ENCODE data around the gene PPM1N. TPM values are rescaled to one million over a fixed set of nuclear protein-coding genes. Genes with fewer than 3 reads are reported as not detected.
A peak's percentile ranks its signal among the peaks of the same experiment; 100 is the strongest.

The PPM1N gene
- total and polyA plus RNA-seq, 7 donors, result 1.2 to 4.2 (median 2.5) TPM

DNA sequence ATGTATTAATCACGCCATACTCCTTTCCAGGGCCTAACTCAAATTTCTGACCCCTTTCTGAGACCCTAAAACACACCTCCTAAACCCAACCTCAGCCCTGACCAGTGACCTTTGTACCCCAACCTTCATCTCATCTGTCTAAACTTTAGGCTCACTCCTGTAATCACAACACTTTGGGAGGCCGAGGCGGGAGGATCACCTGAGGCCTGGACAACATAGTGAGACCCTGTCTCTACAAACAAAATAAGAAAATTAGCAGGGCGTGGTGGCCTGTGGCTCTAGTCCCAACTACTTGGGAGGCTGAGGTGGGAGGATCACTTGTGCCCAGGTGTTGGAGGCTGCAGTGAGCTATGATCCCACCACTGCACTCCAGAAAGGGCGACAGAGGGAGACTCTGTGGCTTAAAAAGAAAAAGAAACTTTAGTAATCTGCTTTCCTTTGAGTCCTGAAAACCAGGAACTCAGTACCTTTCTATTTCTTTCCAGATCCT is 6.1 kb upstream of the PPM1N start:
- Histone ChIP-seq H3K36me3 (peaks cover 0 to 7% (median 0%) of the 10 kb centered on the region in 4 donors), H3K4me3 (peak overlapping the region; percentile 53 to 70 (median 60)), H3K9me3 (no peaks in the 10 kb centered on the region), H3K4me1 (peaks cover 0 to 31% (median 26%) of the 10 kb centered on the region in 4 donors), H3K27me3 (no peaks in the 10 kb centered on the region), H3K27ac (peak overlapping the region; percentile 82 to 85 (median 83))
- intact Hi-C loops (cut with DNase I), result no loop called here
- WGBS, 2 donors, result 90% methylated on average over 5 of the region's 5 CpGs
- DNase-seq, result no peak
- no peak for TF ChIP-seq EP300 (IDR thresholded peaks at IDR 0.05)

DNA sequence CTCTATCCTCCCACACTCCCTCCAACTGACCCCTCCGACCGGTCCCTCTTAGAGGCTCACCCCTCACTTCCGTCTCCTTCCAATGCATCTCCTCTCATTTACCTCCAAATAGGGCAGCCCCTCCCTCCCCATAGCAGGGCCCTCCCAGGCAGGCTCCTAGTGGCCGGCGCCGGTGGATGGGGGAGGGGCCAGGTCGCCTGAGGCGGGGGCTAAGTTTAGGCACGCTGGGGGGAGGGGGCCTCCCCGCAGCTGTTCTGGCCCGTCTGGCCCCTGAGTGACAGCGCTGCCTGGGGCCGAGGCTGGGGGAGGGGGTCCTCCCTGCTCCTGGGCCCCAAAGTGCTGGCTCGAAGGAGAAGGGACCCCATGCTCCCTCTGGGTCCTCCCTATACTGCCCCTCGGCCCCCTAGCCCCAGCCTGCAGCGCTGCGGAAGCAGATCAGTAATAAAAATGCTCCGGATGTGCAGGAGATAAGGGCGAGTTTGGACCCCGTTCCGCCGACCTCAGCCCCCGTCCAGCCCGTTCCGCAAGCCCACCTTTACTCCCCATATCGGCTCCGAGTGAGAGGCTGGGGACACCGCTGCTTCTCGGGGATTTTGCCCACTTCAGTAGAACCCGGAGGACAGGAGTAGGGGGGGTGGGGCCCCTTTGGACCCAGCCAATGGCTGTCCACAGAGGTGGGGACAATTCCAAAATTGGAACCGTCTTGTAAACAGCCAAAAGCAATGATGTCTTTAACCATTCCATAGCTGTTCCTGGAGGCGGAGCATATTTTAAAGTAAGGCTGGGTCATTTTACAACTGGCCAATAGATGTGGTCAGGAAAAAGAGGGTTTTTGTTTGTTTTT is 5.4 kb upstream of the PPM1N start:
- peak; percentile 14 to 58 (median 23) for TF ChIP-seq POLR2AphosphoS5 (IDR thresholded peaks at IDR 0.05)
- TF ChIP-seq POLR2A (IDR thresholded peaks at IDR 0.05), result no peak
- TF ChIP-seq, protein P1, sequence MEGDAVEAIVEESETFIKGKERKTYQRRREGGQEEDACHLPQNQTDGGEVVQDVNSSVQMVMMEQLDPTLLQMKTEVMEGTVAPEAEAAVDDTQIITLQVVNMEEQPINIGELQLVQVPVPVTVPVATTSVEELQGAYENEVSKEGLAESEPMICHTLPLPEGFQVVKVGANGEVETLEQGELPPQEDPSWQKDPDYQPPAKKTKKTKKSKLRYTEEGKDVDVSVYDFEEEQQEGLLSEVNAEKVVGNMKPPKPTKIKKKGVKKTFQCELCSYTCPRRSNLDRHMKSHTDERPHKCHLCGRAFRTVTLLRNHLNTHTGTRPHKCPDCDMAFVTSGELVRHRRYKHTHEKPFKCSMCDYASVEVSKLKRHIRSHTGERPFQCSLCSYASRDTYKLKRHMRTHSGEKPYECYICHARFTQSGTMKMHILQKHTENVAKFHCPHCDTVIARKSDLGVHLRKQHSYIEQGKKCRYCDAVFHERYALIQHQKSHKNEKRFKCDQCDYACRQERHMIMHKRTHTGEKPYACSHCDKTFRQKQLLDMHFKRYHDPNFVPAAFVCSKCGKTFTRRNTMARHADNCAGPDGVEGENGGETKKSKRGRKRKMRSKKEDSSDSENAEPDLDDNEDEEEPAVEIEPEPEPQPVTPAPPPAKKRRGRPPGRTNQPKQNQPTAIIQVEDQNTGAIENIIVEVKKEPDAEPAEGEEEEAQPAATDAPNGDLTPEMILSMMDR (IDR thresholded peaks at IDR 0.05), result no peak
- Histone ChIP-seq H3K27me3 (no peaks in the 10 kb centered on the region), H3K4me1 (peaks cover 0 to 37% (median 30%) of the 10 kb centered on the region in 4 donors), H3K9me3 (no peaks in the 10 kb centered on the region), H3K4me3 (peak overlapping the region; percentile 53 to 70 (median 60)), H3K36me3 (peaks cover 0 to 7% (median 0%) of the 10 kb centered on the region in 4 donors), H3K27ac (peak overlapping the region; percentile 82 to 85 (median 83))
- 4 to 8% methylated on average over 32 of the region's 32 CpGs for WGBS, 2 donors
- intact Hi-C loops (cut with DNase I), result no loop called here
- DNase-seq, result peak; percentile 92

DNA sequence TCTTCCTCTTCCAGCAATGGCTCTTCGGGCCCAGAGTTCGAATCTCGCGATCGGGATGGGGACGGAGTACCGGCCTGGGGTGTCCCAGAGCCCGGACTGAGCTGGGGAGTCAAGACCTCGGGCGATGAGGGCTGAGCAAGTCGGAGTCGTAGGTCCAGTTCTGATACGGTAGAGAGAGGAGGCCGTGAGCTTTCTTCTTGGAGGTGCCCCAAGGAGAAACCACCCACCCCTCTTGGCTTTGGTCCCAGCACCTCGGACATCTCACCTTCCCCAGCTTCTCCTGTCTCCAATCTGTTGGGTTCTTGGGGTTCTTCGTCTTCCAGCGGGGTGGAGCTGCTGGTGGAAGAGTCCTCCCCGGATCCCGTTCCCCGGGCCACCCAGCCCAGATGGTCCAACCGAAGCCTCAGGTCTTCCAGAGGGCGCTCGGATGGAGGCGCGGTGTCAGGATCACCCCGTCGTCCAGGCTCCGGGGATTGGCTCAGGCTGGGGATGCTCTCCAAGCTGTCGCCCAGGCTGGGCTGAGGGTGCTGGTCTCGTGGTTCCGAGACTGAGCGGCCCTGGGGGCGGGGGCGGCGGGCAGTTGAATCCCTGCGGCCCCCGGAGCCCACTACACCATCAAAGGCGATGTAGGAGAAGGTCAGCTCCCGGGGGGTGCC is 3.9 kb upstream of the PPM1N start:
- H3K4me3 ChIP-seq, result no peak overlapping the region
- no peak for TF ChIP-seq POLR2AphosphoS5 (IDR thresholded peaks at IDR 0.05)
- no peak for TF ChIP-seq EP300 (IDR thresholded peaks at IDR 0.05)
- TF ChIP-seq POLR2A (IDR thresholded peaks at IDR 0.05), result no peak
- TF ChIP-seq, protein P1 (IDR thresholded peaks at IDR 0.05), result no peak
- intact Hi-C loops (cut with DNase I), result no loop called here
- H3K4me1 ChIP-seq, result peaks cover 0 to 52% (median 45%) of the 10 kb centered on the region in 4 donors
- peaks cover 2 to 12% (median 5%) of the 10 kb centered on the region in 3 donors for H3K27me3 ChIP-seq
- H3K27ac ChIP-seq, result no peak overlapping the region
- H3K9me3 ChIP-seq, result no peaks in the 10 kb centered on the region
- no peak for DNase-seq
- no peaks in the 10 kb centered on the region for H3K36me3 ChIP-seq
- 87 to 95% methylated on average over 39 of the region's 39 CpGs for WGBS, 2 donors

DNA sequence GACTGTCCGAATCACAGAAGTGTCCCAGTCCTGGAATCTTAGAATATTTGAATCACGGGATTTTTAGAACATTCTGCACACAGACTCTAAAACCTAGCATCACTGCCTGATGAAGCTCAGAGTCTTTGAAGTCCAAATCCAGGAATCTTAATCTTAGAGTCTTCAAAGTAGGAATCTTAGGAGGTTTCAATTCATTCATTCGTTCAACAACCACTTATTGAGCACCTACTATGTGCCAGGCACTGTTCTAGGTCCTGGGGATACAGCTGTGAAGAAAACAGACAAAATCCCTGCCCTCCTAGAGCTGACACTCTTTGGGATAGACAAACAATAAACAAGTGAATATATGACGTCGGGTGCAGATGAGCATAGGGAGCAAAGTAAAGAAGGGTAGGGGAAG is 3.1 kb upstream of the PPM1N start:
- H3K9me3 ChIP-seq, result no peaks in the 10 kb centered on the region
- H3K4me3 ChIP-seq, result no peak overlapping the region
- intact Hi-C loops (cut with DNase I), result no loop called here
- H3K4me1 ChIP-seq, result peaks cover 0 to 54% (median 47%) of the 10 kb centered on the region in 4 donors
- no peak overlapping the region for H3K27ac ChIP-seq
- H3K27me3 ChIP-seq, result peaks cover 4 to 20% (median 11%) of the 10 kb centered on the region in 3 donors
- no peak for DNase-seq
- 66 to 90% methylated on average over 5 of the region's 5 CpGs for WGBS, 2 donors
- TF ChIP-seq, protein P1 (IDR thresholded peaks at IDR 0.05), result no peak
- TF ChIP-seq POLR2AphosphoS5 (IDR thresholded peaks at IDR 0.05) (no peak), POLR2A (IDR thresholded peaks at IDR 0.05) (no peak), EP300 (IDR thresholded peaks at IDR 0.05) (no peak)
- H3K36me3 ChIP-seq, result no peaks in the 10 kb centered on the region
